H1 (cell line): ENCODE data around the gene NFX1. TPM values are rescaled to one million over a fixed set of nuclear protein-coding genes. Genes with fewer than 3 reads are reported as not detected.

ENCODE experiments used
- CTCF ChIA-PET: fragments of 300-600 bp; sonication (Branson Sonifier 250); formaldehyde crosslinking; loops from one replicate; lab custom pipeline; 2021; ENCODE audit not compliant: partially characterized antibody; lab: Charles Lee
- POLR2A ChIA-PET: fragments of 300-600 bp; sonication (Branson Sonifier 250); formaldehyde crosslinking; loops from one replicate; lab custom pipeline; 2021; ENCODE audit warnings: inconsistent platforms; ENCODE audit not compliant: partially characterized antibody; lab: Charles Lee
- DNase-seq, 2 experiments: peaks; one replicate each; pipeline versions ENCODE4 v3.0.0 to v3.0.0-alpha.2; 2010 to 2022; ENCODE audit warnings: low spot score in 2 of 2, low read depth in 1 of 2, mixed read lengths in 1 of 2
- FAIRE-seq: peaks from 2 replicates; lab custom pipeline; 2011; peaks lifted over from hg19 to GRCh38; lab: Jason Lieb, UNC
- H2AFZ ChIP-seq: 2 replicates; pipeline ENCODE4 v1.8.1; 2012; ENCODE audit warnings: low read length, inconsistent platforms
- H2AK5ac ChIP-seq: 2 replicates; pipeline ENCODE4 v1.6.1; 2013; ENCODE audit warnings: low read depth, low read length
- H2BK120ac ChIP-seq: replicated peaks from 2 replicates; pipeline ENCODE3; 2013; ENCODE audit warnings: low read depth, low read length, inconsistent platforms
- H2BK12ac ChIP-seq: 2 replicates; pipeline ENCODE4 v1.6.1; 2013; ENCODE audit warnings: low read depth, low read length
- H2BK15ac ChIP-seq: 2 replicates; pipeline ENCODE4 v1.6.1; 2013; ENCODE audit warnings: low read length
- H2BK20ac ChIP-seq: 2 replicates; pipeline ENCODE4 v1.6.1; 2013; ENCODE audit warnings: low read length
- H2BK5ac ChIP-seq: 2 replicates; pipeline ENCODE4 v1.6.1; 2013; ENCODE audit warnings: low read depth, low read length
- H3K14ac ChIP-seq: 2 replicates; pipeline ENCODE4 v1.6.1; 2013; ENCODE audit warnings: inconsistent platforms; ENCODE audit not compliant: insufficient read length
- H3K18ac ChIP-seq: 2 replicates; pipeline ENCODE4 v1.6.1; 2013; ENCODE audit warnings: low read length; ENCODE audit errors: extremely low read depth
- H3K23ac ChIP-seq: 2 replicates; pipeline ENCODE4 v1.6.1; 2013; ENCODE audit warnings: inconsistent platforms; ENCODE audit not compliant: insufficient read length
- H3K23me2 ChIP-seq: 2 replicates; pipeline ENCODE4 v1.6.1; 2013; ENCODE audit warnings: low read depth, low read length
- H3K27ac ChIP-seq: 2 replicates; pipeline ENCODE4 v1.6.1; 2011; ENCODE audit warnings: low read depth, low read length, inconsistent platforms
- H3K27me3 ChIP-seq, 4 experiments: replicated peaks in 1 of 4; 1 replicate in 1 of 4; 2 replicates in 3 of 4; pipeline versions ENCODE4 v1.6.1 to v1.8.1; 2011 to 2013; ENCODE audit warnings: low read length in 3 of 4, mild to moderate bottlenecking in 3 of 4, inconsistent platforms in 2 of 4, mixed read lengths in 2 of 4, moderate library complexity in 1 of 4; ENCODE audit not compliant: control insufficient read depth in 3 of 4, insufficient read depth in 3 of 4; ENCODE audit errors: extremely low read depth in 1 of 4
- H3K36me3 ChIP-seq, 4 experiments: 2 replicates each; pipeline versions ENCODE4 v1.6.1 to v1.8.1; 2011 to 2013; ENCODE audit warnings: mild to moderate bottlenecking in 4 of 4, low read length in 3 of 4, moderate library complexity in 2 of 4, control low read depth in 1 of 4, inconsistent platforms in 1 of 4; ENCODE audit not compliant: insufficient read depth in 4 of 4, control insufficient read depth in 2 of 4
- H3K4ac ChIP-seq: replicated peaks from 2 replicates; pipeline ENCODE3; 2013; ENCODE audit warnings: low read length, low read depth, mixed read lengths, inconsistent platforms; ENCODE audit not compliant: insufficient read length
- H3K4me1 ChIP-seq, 4 experiments: replicated peaks in 1 of 4; 1 replicate in 1 of 4; 2 replicates in 3 of 4; pipeline versions ENCODE4 v1.6.1 to v1.8.1; 2011 to 2013; ENCODE audit warnings: low read length in 3 of 4, inconsistent platforms in 2 of 4, mixed read lengths in 1 of 4; ENCODE audit not compliant: insufficient read depth in 4 of 4, control insufficient read depth in 3 of 4
- H3K4me2 ChIP-seq, 2 experiments: 2 replicates each; pipeline versions ENCODE4 v1.6.1 to v1.8.1; 2011 to 2013; ENCODE audit warnings: low read depth in 2 of 2, low read length in 2 of 2, control low read depth in 1 of 2, inconsistent platforms in 1 of 2, mild to moderate bottlenecking in 1 of 2; ENCODE audit not compliant: insufficient read depth in 1 of 2
- H3K4me3 ChIP-seq, 4 experiments: fragments of 200-600, 300-600 bp in 1 of 4; sonication (generic), shearing (Covaris generic), sonication (Bioruptor Twin) in 1 of 4; 2 replicates each; pipeline versions ENCODE4 v1.5.1 to v1.8.1; 2011 to 2016; ENCODE audit warnings: low read length in 4 of 4, low read depth in 3 of 4, control low read depth in 2 of 4, inconsistent platforms in 2 of 4, mild to moderate bottlenecking in 2 of 4, mixed read lengths in 1 of 4, moderate library complexity in 1 of 4; ENCODE audit not compliant: insufficient read depth in 2 of 4; ENCODE audit errors: extremely low read depth in 1 of 4
- H3K56ac ChIP-seq: replicated peaks from 2 replicates; pipeline ENCODE3; 2013; ENCODE audit warnings: low read depth, mild to moderate bottlenecking, mixed read lengths, low read length, inconsistent platforms; ENCODE audit not compliant: insufficient read length
- H3K79me1 ChIP-seq: 2 replicates; pipeline ENCODE4 v1.6.1; 2013; ENCODE audit warnings: low read depth, low read length, control low read depth
- H3K79me2 ChIP-seq, 2 experiments: 2 replicates each; pipeline versions ENCODE4 v1.6.1 to v1.8.1; 2012 to 2013; ENCODE audit warnings: low read length in 2 of 2, mild to moderate bottlenecking in 2 of 2, inconsistent platforms in 1 of 2; ENCODE audit not compliant: insufficient read depth in 2 of 2, control insufficient read depth in 1 of 2
- H3K9ac ChIP-seq, 4 experiments: replicated peaks in 1 of 4; 1 replicate in 1 of 4; 2 replicates in 3 of 4; pipeline versions ENCODE4 v1.6.1 to v1.8.1; 2011 to 2013; ENCODE audit warnings: low read depth in 3 of 4, low read length in 3 of 4, control low read depth in 2 of 4, mild to moderate bottlenecking in 2 of 4, moderate library complexity in 2 of 4, inconsistent platforms in 1 of 4; ENCODE audit errors: extremely low read depth in 1 of 4
- H3K9me3 ChIP-seq, 2 experiments: 2 replicates each; pipeline versions ENCODE4 v1.6.1 to v1.8.1; 2012 to 2013; ENCODE audit warnings: mild to moderate bottlenecking in 2 of 2, moderate library complexity in 2 of 2, control low read depth in 1 of 2, inconsistent platforms in 1 of 2, low read depth in 1 of 2, low read length in 1 of 2, mixed read lengths in 1 of 2; ENCODE audit not compliant: insufficient read depth in 2 of 2
- H4K20me1 ChIP-seq, 2 experiments: replicated peaks in 1 of 2; 2 replicates each; pipeline versions ENCODE3 to v1.8.1; 2011 to 2013; ENCODE audit warnings: inconsistent platforms in 2 of 2, low read length in 2 of 2, mild to moderate bottlenecking in 1 of 2; ENCODE audit not compliant: insufficient read depth in 2 of 2, control insufficient read depth in 1 of 2
- H4K5ac ChIP-seq: 2 replicates; pipeline ENCODE4 v1.6.1; 2013; ENCODE audit warnings: low read length, low read depth, mixed read lengths, inconsistent platforms; ENCODE audit not compliant: insufficient read length
- H4K8ac ChIP-seq: 2 replicates; pipeline ENCODE4 v1.8.0; 2013; ENCODE audit warnings: mild to moderate bottlenecking, moderate library complexity, low read length, inconsistent platforms; ENCODE audit not compliant: insufficient read depth; ENCODE audit errors: extremely low read depth
- H4K91ac ChIP-seq: replicated peaks from 2 replicates; pipeline ENCODE3; 2013; ENCODE audit warnings: low read length, mixed read lengths, inconsistent platforms; ENCODE audit not compliant: insufficient read length
- BCL11A ChIP-seq, 2 experiments: IDR thresholded peaks; one replicate each; pipeline ENCODE4 v1.6.1; 2011; ENCODE audit warnings: low read depth in 2 of 2, low read length in 2 of 2, mild to moderate bottlenecking in 2 of 2
- CHD2 ChIP-seq: IDR thresholded peaks from 2 replicates; pipeline ENCODE4 v1.6.1; 2012; ENCODE audit warnings: low read length, improper control_type of control experiment
- GABPA ChIP-seq: IDR thresholded peaks from 2 replicates; pipeline ENCODE4 v1.6.1; 2011; ENCODE audit warnings: mild to moderate bottlenecking, low read length, moderate library complexity, borderline replicate concordance; ENCODE audit not compliant: insufficient read depth
- SRF ChIP-seq: IDR thresholded peaks from 2 replicates; pipeline ENCODE4 v1.6.1; 2011; ENCODE audit warnings: mild to moderate bottlenecking, low read depth, low read length, moderate library complexity
- WGBS, 2 experiments: shearing (Covaris generic) in 1 of 2; methylation state at CpG; one replicate each; pipeline versions ENCODE4 v1.1.6 to v1.1.7; 2013 to 2015; ENCODE audit warnings: low lambda C conversion rate in 2 of 2, mixed read lengths in 2 of 2, inconsistent platforms in 1 of 2, low coverage in 1 of 2, missing lambda C conversion rate in 1 of 2; ENCODE audit not compliant: insufficient replicate concordance in 2 of 2, insufficient coverage in 1 of 2, insufficient read length in 1 of 2; ENCODE audit errors: extremely low coverage in 1 of 2, missing lambda C conversion rate in 1 of 2; 5-methylcytosine and 5-hydroxymethylcytosine counted together
- polyA plus RNA-seq, 7 experiments: library from polyadenylated mRNA; depleted of rRNA in 3 of 7; stranded (reverse) in 5 of 7; unstranded in 2 of 7; fragments of >200 nt in 5 of 7; fragments of 200-250 nt in 2 of 7; gene quantifications; 1 replicate in 5 of 7; 2 replicates in 1 of 7; 4 replicates in 1 of 7; pipeline versions ENCODE4 v1.2.1 to v1.2.3, GENCODE V29; 2011 to 2013; ENCODE audit warnings: missing spikeins in 2 of 7, mixed read lengths in 2 of 7
- total RNA-seq: library from RNA; stranded (reverse); fragmentation: NEBNext Ultra II Directional; extraction: Animal tissue kit (Norgen Biotek cat#: 25700); gene quantifications from 2 replicates; pipeline ENCODE4 v1.2.1, GENCODE V29; 2021

Gene NFX1
- total and polyA plus RNA-seq, 2 of the 8 experiments (the other 6 are each of a cell fraction or from before 2014, with no cell fraction given) = 19.4 to 28.4 TPM

DNA sequence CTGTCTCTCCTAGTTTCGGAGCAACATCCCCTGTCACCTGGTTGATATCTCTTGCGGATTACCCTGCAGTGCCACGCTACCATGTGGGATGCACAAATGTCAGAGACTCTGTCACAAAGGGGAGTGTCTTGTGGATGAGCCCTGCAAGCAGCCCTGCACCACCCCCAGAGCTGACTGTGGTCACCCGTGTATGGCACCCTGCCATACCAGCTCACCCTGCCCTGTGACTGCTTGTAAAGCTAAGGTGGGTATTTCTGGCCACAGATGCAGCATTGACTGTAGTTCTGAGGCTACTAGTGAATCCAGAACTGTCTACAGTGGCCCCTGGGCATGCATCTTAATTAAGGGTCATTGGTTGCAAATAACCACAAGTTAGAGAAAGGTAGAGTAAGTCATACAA is 61.2 kb downstream of the NFX1 start:
- Histone ChIP-seq H3K4ac (no peak overlapping the region), H3K27ac (no peak overlapping the region), H3K18ac (no peak overlapping the region), H4K8ac (no peak overlapping the region), H3K4me3 (no peak overlapping the region), H3K79me2 (no peaks in the 10 kb centered on the region), H3K9ac (peak overlapping the region in 1 of 4 experiments; percentile 8; a peak in 1 of 7 replicates), H2AFZ (no peak overlapping the region), H4K20me1 (no peaks in the 10 kb centered on the region), H2BK15ac (no peak overlapping the region), H3K14ac (no peak overlapping the region), H3K4me1 (no peaks in the 10 kb centered on the region), H2BK20ac (no peak overlapping the region), H3K23me2 (no peaks in the 10 kb centered on the region), H3K36me3 (peaks cover 0 to 17% (median 12%) of the 10 kb centered on the region in 4 experiments; a peak in 6 of 8 replicates), H2BK5ac (no peak overlapping the region), H3K9me3 (no peaks in the 10 kb centered on the region), H3K79me1 (no peaks in the 10 kb centered on the region), H3K4me2 (no peak overlapping the region), H3K27me3 (no peaks in the 10 kb centered on the region), H3K56ac (no peak overlapping the region), H3K23ac (no peak overlapping the region), H4K5ac (no peak overlapping the region), H2BK12ac (no peak overlapping the region), H4K91ac (no peak overlapping the region), H2BK120ac (no peak overlapping the region), H2AK5ac (no peak overlapping the region)
- peak in 1 of 2 experiments; percentile 31 for DNase-seq
- TF ChIP-seq CHD2 (no peak), BCL11A (IDR thresholded peaks at IDR 0.05; ENCODE audit: low read depth in 2 of 2, low read length in 2 of 2) (no peak), GABPA (no peak), SRF (no peak)
- WGBS, 2 experiments = 86% methylated on average over 4 of the region's 4 CpGs; no CpG with 5 or more reads in 1 of the 2 experiments
- ChIA-PET POLR2A (interaction anchor here (1.2 kb wide), 1 partner anchor 21 kb away, joined by 3 read pairs; no protein-coding TSS in a partner anchor), CTCF (interaction anchor here (0.8 to 2.9 kb wide), 8 partner anchors 9 to 115 kb away, joined by 3 to 15 read pairs (median 4); no protein-coding TSS in a partner anchor)
- FAIRE-seq = no peak
